GM18499 (cell line): Measurements from ENCODE around the gene RAPSN.

Experiments used
- ATAC-seq: cut with Tn5 transposase; IDR thresholded peaks from one replicate; pipeline ENCODE4 v1.9.1; 2021; ENCODE audit warnings: moderate number of reproducible peaks; ENCODE audit not compliant: insufficient read depth, unreplicated experiment

RAPSN gene

GRCh38 chr11:47448566-47449427, at the start of gene RAPSN:
Gene RAPSN (minus strand): TSS chr11:47449136. CDS start chr11:47448964, 172 bp downstream.
- no peak for ATAC-seq

GRCh38 chr11:47498149-47498548, 49.2 kb upstream of the RAPSN start:
- no peak for ATAC-seq

GRCh38 chr11:47496808-47497207, 47.9 kb upstream of the RAPSN start:
- ATAC-seq, result no peak

- no peak for ATAC-seq
Measured at GRCh38 chr11:47495856-47496217, 46.9 kb upstream of the RAPSN start.

- ATAC-seq, result no peak
Measured at GRCh38 chr11:47495011-47495855, 46.3 kb upstream of the RAPSN start.

- ATAC-seq, result no peak
Measured at GRCh38 chr11:47489395-47489755, 40.4 kb upstream of the RAPSN start.

- no peak for ATAC-seq
Measured at GRCh38 chr11:47488674-47489394, 39.9 kb upstream of the RAPSN start.

- ATAC-seq, result no peak
Measured at GRCh38 chr11:47488111-47488510, 39.2 kb upstream of the RAPSN start.

- ATAC-seq, result no peak
Measured at GRCh38 chr11:47487421-47487820, 38.5 kb upstream of the RAPSN start.

- ATAC-seq, result no peak
Measured at GRCh38 chr11:47485107-47485506, 36.2 kb upstream of the RAPSN start.

- ATAC-seq, result no peak
Measured at GRCh38 chr11:47483457-47483856, 34.5 kb upstream of the RAPSN start.

GRCh38 chr11:47480762-47481161, 31.8 kb upstream of the RAPSN start:
- ATAC-seq, result no peak

GRCh38 chr11:47478651-47479329, 29.9 kb upstream of the RAPSN start:
- no peak for ATAC-seq

GRCh38 chr11:47477753-47478152, 28.8 kb upstream of the RAPSN start:
- ATAC-seq, result no peak

GRCh38 chr11:47477323-47477722, 28.4 kb upstream of the RAPSN start:
- no peak for ATAC-seq

- no peak for ATAC-seq
Measured at GRCh38 chr11:47470671-47471070, 21.7 kb upstream of the RAPSN start.

GRCh38 chr11:47469361-47470179, 20.6 kb upstream of the RAPSN start:
- ATAC-seq, result no peak

GRCh38 chr11:47468598-47469214, 19.8 kb upstream of the RAPSN start:
- ATAC-seq, result no peak

- ATAC-seq, result no peak
Measured at GRCh38 chr11:47467357-47467756, 18.4 kb upstream of the RAPSN start.
